ENCODE data around the gene BIRC5.

BIRC5 gene

GRCh38 chr17:78258323-78259191 lies 44.5 kb downstream of the BIRC5 start:
- DNase-seq: no peak

GRCh38 chr17:78259192-78259554 lies 45.1 kb downstream of the BIRC5 start:
- no peak for DNase-seq

DNA sequence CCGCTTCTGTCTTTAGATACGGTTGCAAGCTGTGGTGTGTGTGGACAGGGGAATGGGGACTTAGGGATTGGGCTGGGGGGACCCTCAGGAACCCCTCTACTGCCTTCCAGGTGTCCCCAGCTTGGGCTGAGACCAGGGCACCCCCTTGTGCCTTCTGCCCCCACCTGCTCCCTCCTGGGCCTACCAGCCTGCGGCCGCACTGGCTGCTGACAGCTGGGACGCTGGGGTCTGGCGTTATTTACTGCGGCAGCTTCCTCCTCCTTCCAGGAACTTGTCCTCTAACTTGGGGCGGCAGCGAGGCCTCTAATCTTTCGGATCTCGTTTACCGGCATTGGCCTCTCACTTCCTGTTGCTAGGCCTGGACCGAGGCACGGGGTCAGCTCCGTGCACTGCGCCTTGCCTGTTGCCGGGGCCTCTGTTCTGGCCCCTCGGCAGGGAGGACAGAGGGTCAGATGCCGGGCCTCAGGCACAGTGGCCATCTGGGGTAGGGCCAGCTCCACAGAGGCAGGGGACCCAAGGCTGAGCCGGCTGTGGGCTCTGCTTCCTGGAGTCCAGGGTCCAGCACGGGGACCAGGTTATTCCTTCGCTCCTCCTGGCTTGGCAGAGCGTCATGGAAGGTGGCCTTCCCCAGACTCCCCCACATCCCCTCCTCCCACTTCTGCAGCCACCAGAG lies 49.1 kb downstream of the BIRC5 start:
- no peak for DNase-seq

- no peak for DNase-seq
Observed at GRCh38 chr17:78263736-78264340, 49.8 kb downstream of the BIRC5 start.

GRCh38 chr17:78264590-78264989 lies 50.5 kb downstream of the BIRC5 start:
- DNase-seq: no peak

- DNase-seq: no peak
Observed at GRCh38 chr17:78265121-78265520, 51.1 kb downstream of the BIRC5 start.

DNA sequence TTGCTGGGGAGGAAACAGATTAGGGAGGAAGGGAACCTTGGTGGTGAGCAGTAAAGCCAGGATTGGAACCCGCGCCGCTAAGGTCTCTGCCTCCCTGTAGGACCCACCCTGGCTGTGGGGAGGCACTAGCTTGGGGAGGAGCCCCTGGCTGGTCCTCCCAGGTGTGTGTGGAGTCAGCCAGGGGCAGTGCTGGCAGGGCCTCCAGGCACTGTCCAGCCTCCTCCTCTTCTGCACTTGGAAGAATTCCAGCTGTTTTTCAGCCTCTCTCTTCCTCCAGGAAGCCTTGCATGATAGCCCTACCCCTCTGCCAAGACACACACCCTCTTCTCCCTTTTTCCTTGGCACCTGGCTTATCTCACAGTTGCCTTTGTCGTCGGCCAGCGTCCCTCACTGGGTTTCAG lies 52.2 kb downstream of the BIRC5 start:
- DNase-seq: no peak

DNA sequence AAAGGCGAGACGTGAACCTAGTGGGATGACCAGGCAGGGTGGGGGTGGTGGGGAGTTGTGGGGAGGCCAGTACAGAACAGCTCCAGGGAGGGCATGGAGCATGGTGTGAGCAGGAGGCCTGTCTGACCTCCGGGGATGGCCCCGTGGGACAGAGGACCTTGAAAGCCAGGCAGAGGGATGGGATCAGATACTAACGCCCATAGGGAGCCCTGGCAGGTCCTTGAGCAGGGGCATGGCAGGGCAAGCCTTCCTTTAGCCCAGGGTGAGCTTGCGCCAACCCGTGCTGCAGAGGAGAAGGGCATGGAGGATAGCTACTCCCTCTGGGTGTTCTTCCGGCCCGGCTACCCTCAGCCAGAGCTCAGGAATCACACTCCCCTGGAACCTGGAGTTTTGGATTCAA lies 52.7 kb downstream of the BIRC5 start:
- no peak for DNase-seq

- no peak for DNase-seq
Observed at GRCh38 chr17:78267253-78268073, 53.4 kb downstream of the BIRC5 start.

DNA sequence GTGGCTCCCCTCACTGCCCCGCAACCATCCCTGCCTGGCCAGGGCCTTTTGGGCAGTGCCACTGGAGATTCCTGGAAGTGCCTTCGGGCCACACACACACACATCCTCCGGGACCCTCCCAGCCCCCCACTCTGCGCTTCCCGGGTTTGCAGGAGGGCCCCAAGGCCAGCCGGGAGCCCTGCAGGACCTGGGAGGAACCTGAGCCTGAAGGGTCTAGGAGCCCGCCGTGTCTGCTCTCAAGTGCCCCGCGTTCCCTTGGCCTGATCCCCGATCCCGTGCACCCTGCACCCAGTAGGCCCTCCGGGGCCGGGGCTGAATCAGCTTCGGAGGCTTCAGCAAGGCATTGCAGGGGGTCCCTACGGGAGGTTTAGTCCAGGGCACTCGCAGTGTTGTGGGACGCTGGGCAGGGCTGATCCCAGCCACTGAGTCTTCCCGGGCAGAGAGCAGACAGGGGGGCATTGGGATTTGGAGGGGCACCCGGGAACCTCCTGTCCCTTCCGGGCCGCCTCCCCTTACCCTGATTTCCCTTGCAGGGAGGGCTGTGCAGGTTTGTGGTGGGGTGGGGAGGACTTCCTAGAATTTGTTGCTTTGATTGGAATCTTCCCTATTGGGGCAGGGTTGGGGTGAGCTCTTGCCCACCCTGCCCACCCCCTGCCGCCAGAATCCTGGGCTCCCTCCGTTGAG lies 54.3 kb downstream of the BIRC5 start:
- DNase-seq: no peak

DNA sequence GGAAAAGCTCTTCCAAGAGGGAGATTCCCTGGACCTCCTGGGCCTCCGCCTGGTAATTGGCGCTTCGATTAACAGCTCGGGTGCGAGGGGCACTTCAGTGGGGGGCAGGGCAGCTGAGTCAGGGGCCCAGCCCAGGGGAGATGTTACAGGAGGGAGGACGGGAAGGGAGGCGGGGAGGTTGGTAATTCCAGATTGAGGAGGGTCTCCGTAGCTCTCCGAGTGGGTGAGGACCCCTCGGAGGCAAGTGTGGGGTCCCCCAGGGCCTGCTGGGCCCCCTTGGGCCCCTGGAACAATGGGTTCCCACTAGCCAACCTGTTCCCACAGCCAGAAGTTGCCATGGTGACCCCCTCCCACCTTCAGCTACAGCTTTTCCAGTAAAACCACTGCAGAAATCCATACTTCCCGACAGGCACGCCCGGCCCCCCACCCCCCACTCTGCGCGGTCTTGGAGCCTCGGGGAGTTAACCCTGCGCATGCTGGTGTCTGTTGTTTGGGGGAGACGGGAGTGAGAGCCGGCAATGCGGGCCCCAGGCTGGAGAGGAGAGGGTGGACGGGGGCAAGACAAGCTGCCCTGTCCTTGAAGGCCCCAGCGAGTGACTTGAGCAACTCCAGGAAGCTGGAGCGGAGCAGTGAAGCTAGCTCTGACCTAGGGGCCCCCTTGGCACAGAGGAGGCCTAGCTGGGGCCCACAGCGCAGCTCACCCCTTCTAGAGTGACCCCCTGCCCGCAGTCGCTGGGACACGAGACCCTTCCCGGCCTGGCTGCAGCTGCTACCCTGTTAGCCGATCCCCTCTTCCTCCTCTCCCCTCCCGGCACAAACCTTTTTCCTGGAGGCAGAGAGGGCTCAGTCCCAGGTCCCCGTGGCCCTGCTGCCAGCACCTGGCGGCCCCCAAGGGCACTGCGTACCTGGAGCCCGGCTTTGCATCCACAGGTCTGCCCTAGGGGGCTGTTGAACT lies 55.2 kb downstream of the BIRC5 start:
- DNase-seq: no peak

- no peak for DNase-seq
Observed at GRCh38 chr17:78269955-78270381, 55.9 kb downstream of the BIRC5 start.

GRCh38 chr17:78271419-78272170 lies 57.5 kb downstream of the BIRC5 start:
- DNase-seq: no peak

- no peak for DNase-seq
Observed at GRCh38 chr17:78272181-78272913, 58.3 kb downstream of the BIRC5 start.

DNA sequence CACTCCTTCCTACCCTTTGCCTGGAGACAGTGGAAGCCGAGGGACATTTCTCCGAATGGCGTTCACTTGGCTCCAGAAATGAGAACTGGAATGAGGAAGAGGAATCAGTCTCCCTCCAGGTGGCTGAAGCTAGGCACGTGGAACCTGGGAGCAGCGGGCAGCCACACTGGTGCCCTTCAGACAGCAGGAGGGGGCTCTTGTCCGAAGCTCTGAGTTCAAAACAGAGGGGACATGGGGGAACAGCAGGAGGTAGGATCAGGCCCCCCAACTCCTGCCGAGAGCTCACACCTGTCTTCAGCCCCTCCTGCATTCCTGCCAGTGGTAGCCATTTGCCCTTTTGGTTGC lies 58.8 kb downstream of the BIRC5 start:
- no peak for DNase-seq

DNA sequence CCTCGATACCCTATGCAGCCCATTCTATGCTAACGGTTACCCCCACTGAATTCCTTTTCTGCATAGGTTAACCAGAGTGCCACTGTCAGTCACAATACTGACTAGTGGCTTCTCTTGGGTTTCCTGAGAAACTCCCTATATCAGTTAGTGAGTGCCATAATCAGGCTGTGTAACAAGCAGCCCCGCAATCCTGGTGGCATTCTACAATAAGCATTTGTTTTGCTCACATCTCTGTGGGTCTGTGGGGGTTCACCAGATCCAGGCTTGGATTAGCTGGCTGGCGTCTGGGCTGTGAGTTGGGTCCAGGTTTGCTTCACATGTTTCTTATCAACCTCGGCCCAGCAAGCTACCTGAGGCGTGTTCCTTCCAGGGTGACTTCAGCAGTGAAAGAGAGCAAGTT lies 59.8 kb downstream of the BIRC5 start:
- no peak for DNase-seq
